GM21526 (cell line): ENCODE measurements around the gene ASTN2.
A peak's percentile ranks its signal among the peaks of the same experiment; 100 is the strongest.

ENCODE experiments used
- ATAC-seq: cut with Tn5 transposase; IDR thresholded peaks from one replicate; pipeline ENCODE4 v1.9.1; 2021; ENCODE audit warnings: moderate library complexity; ENCODE audit not compliant: unreplicated experiment, low FRiP score

ASTN2 gene

GRCh38 chr9:116572095-116572748 lies 842.6 kb downstream of the ASTN2 start:
- peak; percentile 77 for ATAC-seq

GRCh38 chr9:116569111-116569510 lies 845.7 kb downstream of the ASTN2 start:
- ATAC-seq: no peak

GRCh38 chr9:116566677-116567488 lies 848.0 kb downstream of the ASTN2 start:
- ATAC-seq: no peak

- ATAC-seq: no peak
Measured at GRCh38 chr9:116565986-116566385, 848.9 kb downstream of the ASTN2 start.

GRCh38 chr9:116564266-116564793 lies 850.5 kb downstream of the ASTN2 start:
- no peak for ATAC-seq

GRCh38 chr9:116558818-116559540 lies 855.9 kb downstream of the ASTN2 start:
- ATAC-seq: no peak

GRCh38 chr9:116558035-116558434 lies 856.8 kb downstream of the ASTN2 start:
- ATAC-seq: no peak

GRCh38 chr9:116555556-116556155 lies 859.2 kb downstream of the ASTN2 start:
- ATAC-seq: no peak

GRCh38 chr9:116555119-116555518 lies 859.7 kb downstream of the ASTN2 start:
- no peak for ATAC-seq

- no peak for ATAC-seq
Measured at GRCh38 chr9:116550696-116551436, 864.0 kb downstream of the ASTN2 start.

GRCh38 chr9:116549786-116550660 lies 864.8 kb downstream of the ASTN2 start:
- no peak for ATAC-seq

- no peak for ATAC-seq
Measured at GRCh38 chr9:116549061-116549664, 865.7 kb downstream of the ASTN2 start.

GRCh38 chr9:116547729-116548426 lies 867.0 kb downstream of the ASTN2 start:
- no peak for ATAC-seq

GRCh38 chr9:116546711-116547581 lies 867.9 kb downstream of the ASTN2 start:
- ATAC-seq: no peak

GRCh38 chr9:116544896-116545295 lies 870.0 kb downstream of the ASTN2 start:
- ATAC-seq: no peak

GRCh38 chr9:116543731-116544400 lies 871.0 kb downstream of the ASTN2 start:
- ATAC-seq: no peak

- no peak for ATAC-seq
Measured at GRCh38 chr9:116541402-116541801, 873.5 kb downstream of the ASTN2 start.
